GM12865 (cell line): ENCODE data around the gene RFLNA.

ENCODE experiments used
- DNase-seq: peaks from one replicate; pipeline ENCODE4 v3.0.0; 2010; ENCODE audit warnings: low read depth
- H3K4me3 ChIP-seq: 2 replicates; pipeline ENCODE4 v1.5.1; 2011; ENCODE audit warnings: mild to moderate bottlenecking, low read depth, low read length, control low read depth
- CTCF ChIP-seq: IDR thresholded peaks from 2 replicates; pipeline ENCODE4 v1.5.1; 2011; ENCODE audit warnings: low read length, control low read depth, low read depth, inconsistent platforms; ENCODE audit not compliant: insufficient read depth; ENCODE audit errors: missing control alignments

The RFLNA gene

DNA sequence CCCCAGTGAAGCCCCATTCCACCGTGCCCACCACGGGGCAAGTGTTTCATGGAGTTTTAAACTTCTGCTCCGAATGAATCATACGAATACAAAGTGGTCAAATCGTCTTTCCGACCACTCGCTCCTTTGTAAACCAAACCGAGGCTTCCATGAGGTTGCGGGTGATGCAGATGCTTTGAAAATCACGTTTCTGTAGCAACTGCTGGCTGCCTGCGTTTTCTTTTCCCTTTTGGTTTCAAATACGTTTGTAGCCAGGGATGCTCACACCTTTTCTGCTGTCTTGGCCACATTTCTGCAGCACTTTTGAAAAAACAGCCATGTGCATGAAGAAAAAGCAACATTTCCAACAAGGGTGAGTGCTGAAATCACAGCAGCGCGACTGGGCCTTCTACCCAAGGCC, 33.7 kb downstream of the RFLNA start:
- DNase-seq, result no peak
- TF ChIP-seq CTCF, result no peak
- no peak overlapping the region for H3K4me3 ChIP-seq

DNA sequence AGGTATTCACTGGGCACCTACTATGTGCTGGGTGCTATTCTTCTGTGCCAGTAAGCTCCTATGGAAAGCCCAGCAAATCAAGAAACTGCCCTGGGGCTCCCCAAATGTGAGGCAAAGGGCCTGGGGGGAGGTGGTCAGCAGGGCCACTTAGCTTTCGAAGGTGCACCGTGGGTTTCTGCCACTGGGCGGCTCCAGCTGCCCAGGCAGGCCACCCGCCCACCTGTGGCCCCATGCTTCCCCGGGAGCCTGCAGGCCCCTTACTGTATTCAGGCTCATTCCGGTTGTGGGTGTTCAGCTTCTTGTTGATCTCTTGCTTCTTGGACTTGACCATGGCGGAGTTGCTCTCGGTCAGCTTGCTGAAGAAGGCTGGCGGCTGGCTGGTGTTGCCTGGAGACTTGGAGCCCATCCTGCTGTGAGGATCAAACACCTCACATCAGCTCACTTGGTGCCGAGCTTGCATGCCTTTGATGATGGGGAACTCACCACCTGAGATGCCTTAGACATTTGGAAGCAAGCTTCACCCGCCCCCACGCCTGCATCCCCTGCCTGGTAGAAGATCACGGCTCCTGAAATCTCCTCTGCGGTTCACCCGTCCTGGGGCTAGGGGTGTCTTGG, 37.3 kb downstream of the RFLNA start:
- H3K4me3 ChIP-seq, result no peak overlapping the region
- DNase-seq, result no peak
- TF ChIP-seq CTCF, result no peak

DNA sequence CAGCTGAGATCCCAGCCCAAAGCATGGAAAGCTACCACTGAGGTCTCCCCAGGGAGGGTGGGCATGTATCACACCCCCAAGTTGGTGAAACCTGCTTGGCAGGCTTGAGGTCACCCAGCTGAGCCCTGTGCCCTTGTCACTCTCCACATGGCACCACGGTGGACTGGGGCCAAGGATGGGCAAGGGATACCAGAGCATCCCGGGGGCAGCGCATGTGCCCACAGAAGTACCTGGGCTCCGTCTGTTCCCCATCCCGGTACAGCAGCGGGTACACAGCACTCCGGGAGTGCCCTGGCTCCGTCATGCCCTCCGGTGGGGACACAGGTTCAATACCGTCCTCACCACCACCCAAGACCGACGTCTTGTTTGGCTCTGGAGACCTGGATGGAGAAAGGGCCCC, 38.0 kb downstream of the RFLNA start:
- no peak for DNase-seq
- TF ChIP-seq CTCF, result no peak
- no peak overlapping the region for H3K4me3 ChIP-seq

GRCh38 chr12:124333724-124334123, 38.8 kb downstream of the RFLNA start:
- H3K4me3 ChIP-seq, result no peak overlapping the region
- no peak for DNase-seq
- no peak for TF ChIP-seq CTCF

GRCh38 chr12:124334266-124334665, 39.4 kb downstream of the RFLNA start:
- no peak for DNase-seq
- no peak for TF ChIP-seq CTCF
- H3K4me3 ChIP-seq, result no peak overlapping the region

- H3K4me3 ChIP-seq, result no peak overlapping the region
- DNase-seq, result no peak
- no peak for TF ChIP-seq CTCF
Measured at GRCh38 chr12:124334976-124335375, 40.1 kb downstream of the RFLNA start.

GRCh38 chr12:124335426-124336183, 40.7 kb downstream of the RFLNA start:
- DNase-seq, result no peak
- no peak for TF ChIP-seq CTCF
- H3K4me3 ChIP-seq, result no peak overlapping the region
